B cell (primary cell): ENCODE data around the gene RMI2. TPM values are rescaled to one million over a fixed set of nuclear protein-coding genes. Genes with fewer than 3 reads are reported as not detected.

Experiments
- ATAC-seq: fragments of 200-7000 bp; cut with Tn5 transposase; one replicate; pipeline ENCODE4 v1.10.0; 2021; ENCODE audit warnings: low read depth, mild to moderate bottlenecking, moderate number of reproducible peaks, moderate library complexity
- CTCF ChIA-PET: fragments of 350-600 bp; sonication (Branson Sonifier 250); formaldehyde crosslinking; loops from one replicate; lab custom pipeline; 2021; ENCODE audit warnings: antibody characterized with exemption, inconsistent platforms; lab: Charles Lee
- POLR2A ChIA-PET: fragments of 350-600 bp; sonication (Branson Sonifier 250); formaldehyde crosslinking; loops from one replicate; lab custom pipeline; 2021; ENCODE audit warnings: antibody characterized with exemption; lab: Charles Lee
- DNase-seq: peaks from one replicate; pipeline ENCODE4 v3.0.0; 2013
- H2AFZ ChIP-seq: 2 replicates; pipeline ENCODE4 v1.6.1; 2012; ENCODE audit warnings: mild to moderate bottlenecking, low read depth, low read length; ENCODE audit not compliant: insufficient read depth, poor library complexity, severe bottlenecking
- H3K27ac ChIP-seq, 2 donors: 1 replicate in 1 of 2; 2 replicates in 1 of 2; pipeline ENCODE4 v1.5.1; 2012 to 2013; ENCODE audit warnings: low read length in 2 of 2, mild to moderate bottlenecking in 2 of 2, moderate library complexity in 1 of 2
- H3K27me3 ChIP-seq, 4 experiments: fragments of 200-600 bp in 1 of 4; sonication (generic) in 1 of 4; replicated peaks in 1 of 4; 1 replicate in 2 of 4; 2 replicates in 2 of 4; pipeline versions ENCODE4 v1.6.1 to v1.7.0; 2013 to 2016; ENCODE audit warnings: low read length in 3 of 4, mild to moderate bottlenecking in 2 of 4, mixed read lengths in 1 of 4, moderate library complexity in 1 of 4; ENCODE audit not compliant: insufficient read depth in 4 of 4, control insufficient read depth in 3 of 4; ENCODE audit errors: control extremely low read depth in 1 of 4
- H3K36me3 ChIP-seq, 2 experiments: replicated peaks in 1 of 2; 1 replicate in 1 of 2; 2 replicates in 1 of 2; pipeline versions ENCODE4 v1.6.1 to v1.7.1; 2013; ENCODE audit warnings: low read length in 1 of 2; ENCODE audit not compliant: insufficient read depth in 2 of 2, control insufficient read depth in 1 of 2; ENCODE audit errors: control extremely low read depth in 1 of 2, extremely low read depth in 1 of 2
- H3K4me1 ChIP-seq, 2 donors: fragments of 200-600 bp in 1 of 2; sonication (generic) in 1 of 2; 1 replicate in 1 of 2; 2 replicates in 1 of 2; pipeline versions ENCODE4 v1.5.1 to v1.6.1; 2013 to 2017; ENCODE audit warnings: low read length in 2 of 2; ENCODE audit not compliant: control insufficient read depth in 2 of 2, insufficient read depth in 2 of 2
- H3K4me2 ChIP-seq: replicated peaks from 2 replicates; pipeline ENCODE3; 2012; ENCODE audit warnings: mild to moderate bottlenecking, low read depth, low read length; ENCODE audit not compliant: poor library complexity, severe bottlenecking
- H3K4me3 ChIP-seq, 5 experiments: fragments of 200-600 bp in 1 of 5; sonication (generic) in 1 of 5; 1 replicate in 3 of 5; 2 replicates in 2 of 5; pipeline versions ENCODE4 v1.5.1 to v1.7.0; 2011 to 2016; ENCODE audit warnings: low read length in 4 of 5, mild to moderate bottlenecking in 4 of 5, low read depth in 2 of 5, control low read depth in 1 of 5, moderate library complexity in 1 of 5; ENCODE audit not compliant: insufficient read depth in 1 of 5; ENCODE audit errors: control extremely low read depth in 1 of 5, extremely low read depth in 1 of 5
- H3K79me2 ChIP-seq: fragments of 200-600 bp; sonication (generic); one replicate; pipeline ENCODE4 v1.6.0; 2016; ENCODE audit warnings: low read length; ENCODE audit not compliant: control insufficient read depth, insufficient read depth
- H3K9ac ChIP-seq: fragments of 200-600 bp; sonication (generic); 2 replicates; pipeline ENCODE4 v1.6.1; 2017; ENCODE audit warnings: mild to moderate bottlenecking, low read length, moderate library complexity
- H3K9me3 ChIP-seq, 3 donors: one replicate each; pipeline versions ENCODE4 v1.6.1 to v1.7.1; 2013; ENCODE audit warnings: low read length in 2 of 3; ENCODE audit not compliant: control insufficient read depth in 2 of 3, insufficient read depth in 1 of 3; ENCODE audit errors: control extremely low read depth in 1 of 3
- H4K20me1 ChIP-seq: 2 replicates; pipeline ENCODE4 v1.6.0; 2012; ENCODE audit warnings: mild to moderate bottlenecking, low read length; ENCODE audit not compliant: insufficient read depth, control insufficient read depth, poor library complexity, severe bottlenecking
- H3K27ac Mint-ChIP-seq: one replicate; pipeline ENCODE4 v1.8.0; 2021; ENCODE audit warnings: mixed read lengths
- H3K27me3 Mint-ChIP-seq: one replicate; pipeline ENCODE4 v1.8.0; 2021; ENCODE audit warnings: mixed read lengths
- H3K4me1 Mint-ChIP-seq: one replicate; pipeline ENCODE4 v1.8.0; 2021; ENCODE audit warnings: mixed read lengths
- H3K4me3 Mint-ChIP-seq: one replicate; pipeline ENCODE4 v1.8.0; 2021; ENCODE audit warnings: mixed read lengths
- H3K9me3 Mint-ChIP-seq: one replicate; pipeline ENCODE4 v1.8.0; 2022; ENCODE audit warnings: mixed read lengths; ENCODE audit not compliant: insufficient read depth
- CTCF ChIP-seq: fragments of 200-600 bp; IDR thresholded peaks from one replicate; pipeline ENCODE4 v1.8.0; 2022; ENCODE audit warnings: antibody characterized with exemption, mild to moderate bottlenecking
- EZH2 ChIP-seq: IDR thresholded peaks from 2 replicates; pipeline ENCODE4 v1.6.1; 2012; ENCODE audit warnings: borderline replicate concordance, low read depth, mild to moderate bottlenecking, moderate library complexity, low read length; ENCODE audit not compliant: insufficient read depth, poor library complexity, severe bottlenecking
- WGBS: methylation state at CpG from one replicate; pipeline ENCODE4 v1.1.5; 2013; ENCODE audit warnings: missing lambda C conversion rate; ENCODE audit not compliant: insufficient coverage; 5-methylcytosine and 5-hydroxymethylcytosine counted together
- intact Hi-C: fragments of 100-400 bp; cut with micrococcal nuclease; formaldehyde crosslinking; loops from one replicate; pipeline ENCODE4 v1.10.0; 2022
- polyA plus RNA-seq: library from polyadenylated mRNA; depleted of rRNA; stranded (reverse); fragments of >200 nt; gene quantifications from 2 replicates; pipeline ENCODE4 v1.2.3, GENCODE V29; 2012
- total RNA-seq, 2 donors: library from RNA; stranded (reverse); fragments of 120-200 nt in 1 of 2; gene quantifications; 1 replicate in 1 of 2; 2 replicates in 1 of 2; pipeline versions ENCODE4 v1.2.3 to v1.2.4, GENCODE V29; 2013 to 2022

RMI2 gene
- total and polyA plus RNA-seq, 2 donors (not counting 1 experiment from before 2014, with no cell fraction given): 2.3 to 27.0 TPM

- Histone ChIP-seq H3K4me3 (no peak overlapping the region), H3K4me1 (peaks cover 48 to 53% of the 10 kb centered on the region in 2 donors), H3K9ac (no peak overlapping the region), H4K20me1 (no peaks in the 10 kb centered on the region), H3K4me2 (peak overlapping the region; percentile 34), H3K9me3 (no peaks in the 10 kb centered on the region), H3K27me3 (no peaks in the 10 kb centered on the region), H2AFZ (no peak overlapping the region), H3K36me3 (no peaks in the 10 kb centered on the region), H3K79me2 (no peaks in the 10 kb centered on the region), H3K27ac (no peak overlapping the region)
- Mint-ChIP-seq H3K4me3 (peak overlapping the region; percentile 37), H3K4me1 (peaks cover 59% of the 10 kb centered on the region), H3K9me3 (no peaks in the 10 kb centered on the region), H3K27ac (peak overlapping the region; percentile 81), H3K27me3 (no peaks in the 10 kb centered on the region)
- ChIA-PET CTCF (interaction anchor here (1.0 to 4.3 kb wide), 5 partner anchors 11 to 351 kb away, joined by 3 to 136 read pairs (median 120); partner anchors contain the start of gene SOCS1), POLR2A (interaction anchor here (2.6 to 4.5 kb wide), 4 partner anchors 10 to 47 kb away, joined by 11 to 118 read pairs (median 46); partner anchors contain the start of gene SOCS1)
- no peak for DNase-seq
- WGBS: 14% methylated on average over 5 of the region's 6 CpGs
- TF ChIP-seq EZH2 (no peak), CTCF (no peak)
- no peak for ATAC-seq
- intact Hi-C loops: no loop called here
These were observed 45.2 kb upstream of the RMI2 start for GRCh38 chr16:11299865-11300559.

- Histone ChIP-seq H3K9ac (no peak overlapping the region), H4K20me1 (no peaks in the 10 kb centered on the region), H3K4me3 (no peak overlapping the region), H2AFZ (no peak overlapping the region), H3K27me3 (no peaks in the 10 kb centered on the region), H3K27ac (no peak overlapping the region), H3K9me3 (no peaks in the 10 kb centered on the region), H3K36me3 (no peaks in the 10 kb centered on the region), H3K79me2 (no peaks in the 10 kb centered on the region), H3K4me2 (peak overlapping the region; percentile 17), H3K4me1 (peaks cover 50 to 55% of the 10 kb centered on the region in 2 donors)
- ATAC-seq (no peak), DNase-seq (no peak)
- 88% methylated on average over 3 of the region's 7 CpGs for WGBS
- Mint-ChIP-seq H3K27ac (peak overlapping the region; percentile 81), H3K4me3 (no peak overlapping the region), H3K4me1 (peaks cover 58% of the 10 kb centered on the region), H3K9me3 (no peaks in the 10 kb centered on the region), H3K27me3 (no peaks in the 10 kb centered on the region)
- TF ChIP-seq EZH2 (no peak), CTCF (no peak)
- intact Hi-C loops: no loop called here
- CTCF ChIA-PET: interaction anchor here (1.0 to 4.3 kb wide), 4 partner anchors 10 to 351 kb away, joined by 3 to 136 read pairs (median 125); partner anchors contain the start of gene SOCS1
- POLR2A ChIA-PET: interaction anchor here (4.1 to 4.5 kb wide), 2 partner anchors 9 to 45 kb away, joined by 67 to 118 read pairs; partner anchors contain the start of gene SOCS1
These were observed 44.7 kb upstream of the RMI2 start for GRCh38 chr16:11300560-11300892.
